ENCODE results near the gene HEBP2. TPM values are rescaled to one million over a fixed set of nuclear protein-coding genes. Genes with fewer than 3 reads are reported as not detected.

Gene HEBP2
- total and polyA plus RNA-seq, 12 donors = 22.3 to 76.9 (median 49.8) TPM

DNA sequence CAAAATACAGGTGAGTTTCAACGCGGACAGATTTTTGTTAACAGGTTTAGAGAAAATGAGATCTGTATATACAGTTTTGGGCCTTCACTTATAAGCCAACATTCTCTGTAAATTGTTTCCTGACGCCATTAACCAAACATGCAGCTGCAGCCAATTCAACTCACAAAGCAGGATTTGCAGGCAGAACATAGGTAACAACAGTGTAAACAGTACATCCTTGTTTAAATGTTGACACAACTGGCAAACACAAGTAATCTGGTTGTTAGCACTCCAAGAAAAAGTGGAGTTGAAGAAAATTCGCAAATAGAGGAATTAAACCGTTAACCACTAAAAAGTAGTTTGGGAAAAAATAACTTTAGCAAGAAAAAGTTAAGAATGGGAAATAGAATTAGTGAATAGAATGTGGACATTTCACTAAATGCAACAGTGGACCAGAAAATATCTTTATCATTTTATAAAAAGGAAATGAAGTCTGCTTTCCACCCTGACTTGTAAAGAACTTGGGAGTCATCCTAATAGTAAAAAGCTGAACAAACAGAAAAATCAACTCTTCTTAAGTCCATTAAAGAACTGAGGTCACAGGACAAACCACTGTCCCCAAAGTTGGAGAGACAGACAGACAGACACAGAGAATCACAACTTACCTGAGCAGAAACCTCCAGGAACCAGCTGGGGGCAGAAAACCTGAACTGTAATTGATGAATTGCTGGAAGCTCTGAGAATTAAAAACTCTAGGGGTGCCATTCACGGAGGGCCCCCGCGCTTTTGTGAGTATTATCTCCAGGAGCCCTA is 16.2 kb upstream of the HEBP2 start:
- no peaks in the 10 kb centered on the region for H3K9me3 ChIP-seq (replicated peaks in 1 of 3)
- DNase-seq = no peak
- no peaks in the 10 kb centered on the region for H3K36me3 ChIP-seq (replicated peaks in 1 of 2)
- WGBS, 4 donors = 82 to 91% (median 87%) methylated on average over 8 of the region's 8 CpGs
- no peaks in the 10 kb centered on the region for H3K4me1 ChIP-seq (replicated peaks in 1 of 2)
- H3K27me3 ChIP-seq = no peaks in the 10 kb centered on the region
- TF ChIP-seq POLR2A (IDR thresholded peaks at IDR 0.05) = no peak
- TF ChIP-seq, protein P1, sequence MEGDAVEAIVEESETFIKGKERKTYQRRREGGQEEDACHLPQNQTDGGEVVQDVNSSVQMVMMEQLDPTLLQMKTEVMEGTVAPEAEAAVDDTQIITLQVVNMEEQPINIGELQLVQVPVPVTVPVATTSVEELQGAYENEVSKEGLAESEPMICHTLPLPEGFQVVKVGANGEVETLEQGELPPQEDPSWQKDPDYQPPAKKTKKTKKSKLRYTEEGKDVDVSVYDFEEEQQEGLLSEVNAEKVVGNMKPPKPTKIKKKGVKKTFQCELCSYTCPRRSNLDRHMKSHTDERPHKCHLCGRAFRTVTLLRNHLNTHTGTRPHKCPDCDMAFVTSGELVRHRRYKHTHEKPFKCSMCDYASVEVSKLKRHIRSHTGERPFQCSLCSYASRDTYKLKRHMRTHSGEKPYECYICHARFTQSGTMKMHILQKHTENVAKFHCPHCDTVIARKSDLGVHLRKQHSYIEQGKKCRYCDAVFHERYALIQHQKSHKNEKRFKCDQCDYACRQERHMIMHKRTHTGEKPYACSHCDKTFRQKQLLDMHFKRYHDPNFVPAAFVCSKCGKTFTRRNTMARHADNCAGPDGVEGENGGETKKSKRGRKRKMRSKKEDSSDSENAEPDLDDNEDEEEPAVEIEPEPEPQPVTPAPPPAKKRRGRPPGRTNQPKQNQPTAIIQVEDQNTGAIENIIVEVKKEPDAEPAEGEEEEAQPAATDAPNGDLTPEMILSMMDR (IDR thresholded peaks at IDR 0.05) = no peak
- H3K27ac ChIP-seq = no peak overlapping the region
- no peak overlapping the region for H3K4me3 ChIP-seq
- intact Hi-C loops (cut with DNase I) = no loop called here

DNA sequence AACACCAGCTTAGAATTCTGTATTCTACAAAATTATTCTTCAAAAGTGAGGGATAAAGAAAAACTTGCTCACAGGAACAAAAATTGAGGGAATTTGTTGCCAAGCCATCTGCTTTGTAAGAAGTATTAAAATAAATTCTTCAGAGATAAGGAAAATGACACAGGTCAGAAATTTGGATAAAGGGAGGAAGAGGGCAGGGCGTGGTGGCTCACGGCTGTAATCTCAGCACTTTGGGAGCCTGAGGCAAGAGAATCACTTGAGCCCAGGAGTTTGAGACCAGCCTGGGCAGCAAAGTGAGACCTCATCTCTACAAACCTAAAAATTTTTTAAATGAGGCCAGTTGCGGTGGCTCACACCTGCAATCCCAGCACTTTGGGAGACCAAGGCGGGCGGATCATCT is 14.5 kb upstream of the HEBP2 start:
- no peak overlapping the region for H3K4me3 ChIP-seq
- WGBS, 4 donors = 78 to 90% (median 85%) methylated on average over 5 of the region's 5 CpGs
- H3K27me3 ChIP-seq = no peaks in the 10 kb centered on the region
- no peak for DNase-seq
- H3K36me3 ChIP-seq (replicated peaks in 1 of 2) = no peaks in the 10 kb centered on the region
- H3K4me1 ChIP-seq (replicated peaks in 1 of 2) = no peaks in the 10 kb centered on the region
- no peak overlapping the region for H3K27ac ChIP-seq
- TF ChIP-seq POLR2A (IDR thresholded peaks at IDR 0.05) = no peak
- TF ChIP-seq, protein P1 (IDR thresholded peaks at IDR 0.05) = no peak
- no peaks in the 10 kb centered on the region for H3K9me3 ChIP-seq (replicated peaks in 1 of 3)
- intact Hi-C loops (cut with DNase I) = no loop called here

DNA sequence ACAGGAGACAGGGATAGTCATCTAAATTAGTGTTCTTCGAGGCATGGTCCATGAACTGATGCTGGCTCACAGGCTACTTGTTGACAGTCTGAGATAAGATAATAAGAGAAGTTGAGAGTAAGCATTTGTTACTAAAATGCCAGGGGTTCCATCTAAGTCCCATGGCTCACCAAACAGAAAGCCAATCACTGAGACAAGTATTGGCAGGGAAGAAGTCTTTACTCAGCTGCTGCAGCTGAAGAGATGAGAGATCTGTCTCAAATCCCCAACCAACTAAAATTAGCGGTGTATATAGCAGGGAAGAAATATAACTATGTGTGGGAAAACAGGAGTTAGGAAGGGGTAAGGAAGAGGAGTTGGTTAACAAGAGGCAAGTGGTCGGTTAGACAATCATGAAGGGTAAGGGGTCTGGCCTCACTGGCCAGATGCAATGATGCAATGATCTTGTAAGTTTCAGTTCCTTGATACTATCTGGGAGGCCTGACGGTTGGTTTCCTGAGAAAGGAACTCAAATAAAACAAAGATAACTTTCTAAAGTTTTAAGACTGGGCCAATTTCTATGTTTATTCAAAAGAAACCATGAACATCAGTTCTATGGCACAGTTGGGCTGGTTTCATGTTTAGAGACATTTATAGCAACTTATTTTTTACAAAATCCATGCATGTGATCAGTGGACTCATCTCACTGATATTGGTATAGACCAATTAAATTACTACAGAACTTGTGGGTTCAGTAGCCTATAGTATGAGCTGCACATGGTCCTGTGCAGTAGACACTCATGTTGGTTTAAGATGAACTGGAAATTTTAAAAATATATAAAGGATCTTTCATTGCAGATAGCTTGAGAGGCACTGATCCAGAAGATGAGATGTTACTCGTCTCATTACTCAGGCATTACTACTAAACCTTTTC is 9.9 kb upstream of the HEBP2 start:
- 53 to 79% (median 74%) methylated on average over 5 of the region's 5 CpGs for WGBS, 4 donors
- DNase-seq = no peak
- no peaks in the 10 kb centered on the region for H3K36me3 ChIP-seq (replicated peaks in 1 of 2)
- no peak overlapping the region for H3K27ac ChIP-seq
- no peaks in the 10 kb centered on the region for H3K27me3 ChIP-seq
- no peaks in the 10 kb centered on the region for H3K9me3 ChIP-seq (replicated peaks in 1 of 3)
- H3K4me1 ChIP-seq (replicated peaks in 1 of 2) = no peaks in the 10 kb centered on the region
- TF ChIP-seq, protein P1 (IDR thresholded peaks at IDR 0.05) = no peak
- no peak for TF ChIP-seq POLR2A (IDR thresholded peaks at IDR 0.05)
- no peak overlapping the region for H3K4me3 ChIP-seq
- intact Hi-C loops (cut with DNase I) = no loop called here

DNA sequence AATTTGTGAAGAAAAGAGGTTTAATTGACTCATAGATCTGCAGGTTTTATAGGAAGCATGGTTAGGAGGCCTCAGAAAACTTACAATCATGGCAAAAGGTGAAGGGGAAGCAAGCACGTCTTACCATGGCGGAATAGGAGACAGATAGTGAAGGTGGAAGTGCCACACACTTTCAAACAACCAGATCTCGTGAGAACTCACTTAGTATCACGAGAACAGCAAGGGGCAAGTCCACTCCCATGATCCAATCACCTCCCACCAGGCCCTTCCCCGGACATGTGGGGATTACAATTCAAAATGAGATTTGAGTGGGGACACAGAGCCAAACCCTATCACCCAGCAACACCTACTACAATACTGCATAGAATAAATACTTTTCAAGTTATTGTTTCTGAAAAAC is 7.3 kb upstream of the HEBP2 start:
- WGBS, 4 donors = 71 to 94% (median 88%) methylated on average over 5 of the region's 5 CpGs
- Histone ChIP-seq H3K27me3 (no peaks in the 10 kb centered on the region), H3K27ac (no peak overlapping the region), H3K4me3 (no peak overlapping the region), H3K9me3 (replicated peaks in 1 of 3) (no peaks in the 10 kb centered on the region), H3K4me1 (replicated peaks in 1 of 2) (no peaks in the 10 kb centered on the region), H3K36me3 (replicated peaks in 1 of 2) (no peaks in the 10 kb centered on the region)
- DNase-seq = no peak
- TF ChIP-seq, protein P1 (IDR thresholded peaks at IDR 0.05) = no peak
- no peak for TF ChIP-seq POLR2A (IDR thresholded peaks at IDR 0.05)
- intact Hi-C loops (cut with DNase I) = no loop called here
